HEK293 (cell line): Measurements from ENCODE around the gene LIMK1.

Experiments used
- MZF1 ChIP-seq: fragments of 450-650 bp; formaldehyde crosslinking; IDR thresholded peaks from 2 replicates; pipeline ENCODE4 v1.5.1; 2017; ENCODE audit warnings: missing biosample characterization, missing genetic modification characterization, borderline replicate concordance
- YY1 ChIP-seq: fragments of 450-650 bp; formaldehyde crosslinking; IDR thresholded peaks from 2 replicates; pipeline ENCODE4 v1.5.1; 2018; ENCODE audit warnings: missing biosample characterization, missing genetic modification characterization
- ZBTB1 ChIP-seq: fragments of 450-650 bp; formaldehyde crosslinking; IDR thresholded peaks from 2 replicates; pipeline ENCODE4 v1.5.1; 2016; ENCODE audit warnings: missing biosample characterization, missing genetic modification characterization
- ZBTB26 ChIP-seq: fragments of 450-650 bp; formaldehyde crosslinking; optimal IDR thresholded peaks from 2 replicates; pipeline ENCODE3; 2016; ENCODE audit warnings: missing biosample characterization, mild to moderate bottlenecking, missing genetic modification characterization
- ZNF169 ChIP-seq: fragments of 450-650 bp; formaldehyde crosslinking; IDR thresholded peaks from 2 replicates; pipeline ENCODE4 v1.5.1; 2016; ENCODE audit warnings: missing biosample characterization, missing genetic modification characterization
- ZNF274 ChIP-seq, 2 experiments: fragments of 200-500 bp in 1 of 2; fragments of 450-650 bp in 1 of 2; sonication (Bioruptor generic) in 1 of 2; formaldehyde crosslinking in 1 of 2; IDR thresholded peaks; 2 replicates each; pipeline versions ENCODE4 v1.5.1 to v1.6.1; 2014 to 2016; ENCODE audit warnings: borderline replicate concordance in 1 of 2, inconsistent platforms in 1 of 2, low read length in 1 of 2, missing biosample characterization in 1 of 2, missing genetic modification characterization in 1 of 2
- ZNF473 ChIP-seq: fragments of 450-650 bp; formaldehyde crosslinking; IDR thresholded peaks from 2 replicates; pipeline ENCODE4 v1.5.1; 2017; ENCODE audit warnings: missing biosample characterization, missing genetic modification characterization
- ZNF48 ChIP-seq: fragments of 450-650 bp; formaldehyde crosslinking; IDR thresholded peaks from 2 replicates; pipeline ENCODE4 v1.5.1; 2016; ENCODE audit warnings: missing biosample characterization, missing genetic modification characterization
- ZNF639 ChIP-seq: fragments of 450-650 bp; formaldehyde crosslinking; IDR thresholded peaks from 2 replicates; pipeline ENCODE4 v1.5.1; 2016; ENCODE audit warnings: missing biosample characterization, missing genetic modification characterization
- ZNF654 ChIP-seq: fragments of 450-650 bp; formaldehyde crosslinking; IDR thresholded peaks from 2 replicates; pipeline ENCODE4 v1.5.1; 2016; ENCODE audit warnings: low read depth, missing biosample characterization, missing genetic modification characterization
- ZNF677 ChIP-seq: fragments of 450-650 bp; IDR thresholded peaks from 2 replicates; pipeline ENCODE4 v1.5.0; 2018; ENCODE audit warnings: missing biosample characterization, mild to moderate bottlenecking, missing genetic modification characterization, moderate library complexity
- TF ChIP-seq, protein P1 (sequence below): fragments of 450-650 bp; formaldehyde crosslinking; IDR thresholded peaks from 2 replicates; pipeline ENCODE4 v1.5.1; 2016; ENCODE audit warnings: missing biosample characterization, missing genetic modification characterization
- TF ChIP-seq, protein P2 (sequence below): fragments of 450-650 bp; formaldehyde crosslinking; IDR thresholded peaks from 2 replicates; pipeline ENCODE4 v1.5.1; 2016; ENCODE audit warnings: missing biosample characterization, missing genetic modification characterization

GRCh38 chr7:74149071-74149470, 65.5 kb downstream of the LIMK1 start:
- no peak for TF ChIP-seq ZNF639
- TF ChIP-seq ZNF169 (tag by site-specific recombination), result no peak
- TF ChIP-seq, protein P1, sequence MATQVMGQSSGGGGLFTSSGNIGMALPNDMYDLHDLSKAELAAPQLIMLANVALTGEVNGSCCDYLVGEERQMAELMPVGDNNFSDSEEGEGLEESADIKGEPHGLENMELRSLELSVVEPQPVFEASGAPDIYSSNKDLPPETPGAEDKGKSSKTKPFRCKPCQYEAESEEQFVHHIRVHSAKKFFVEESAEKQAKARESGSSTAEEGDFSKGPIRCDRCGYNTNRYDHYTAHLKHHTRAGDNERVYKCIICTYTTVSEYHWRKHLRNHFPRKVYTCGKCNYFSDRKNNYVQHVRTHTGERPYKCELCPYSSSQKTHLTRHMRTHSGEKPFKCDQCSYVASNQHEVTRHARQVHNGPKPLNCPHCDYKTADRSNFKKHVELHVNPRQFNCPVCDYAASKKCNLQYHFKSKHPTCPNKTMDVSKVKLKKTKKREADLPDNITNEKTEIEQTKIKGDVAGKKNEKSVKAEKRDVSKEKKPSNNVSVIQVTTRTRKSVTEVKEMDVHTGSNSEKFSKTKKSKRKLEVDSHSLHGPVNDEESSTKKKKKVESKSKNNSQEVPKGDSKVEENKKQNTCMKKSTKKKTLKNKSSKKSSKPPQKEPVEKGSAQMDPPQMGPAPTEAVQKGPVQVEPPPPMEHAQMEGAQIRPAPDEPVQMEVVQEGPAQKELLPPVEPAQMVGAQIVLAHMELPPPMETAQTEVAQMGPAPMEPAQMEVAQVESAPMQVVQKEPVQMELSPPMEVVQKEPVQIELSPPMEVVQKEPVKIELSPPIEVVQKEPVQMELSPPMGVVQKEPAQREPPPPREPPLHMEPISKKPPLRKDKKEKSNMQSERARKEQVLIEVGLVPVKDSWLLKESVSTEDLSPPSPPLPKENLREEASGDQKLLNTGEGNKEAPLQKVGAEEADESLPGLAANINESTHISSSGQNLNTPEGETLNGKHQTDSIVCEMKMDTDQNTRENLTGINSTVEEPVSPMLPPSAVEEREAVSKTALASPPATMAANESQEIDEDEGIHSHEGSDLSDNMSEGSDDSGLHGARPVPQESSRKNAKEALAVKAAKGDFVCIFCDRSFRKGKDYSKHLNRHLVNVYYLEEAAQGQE (tag by site-specific recombination), result no peak
- TF ChIP-seq, protein P2, sequence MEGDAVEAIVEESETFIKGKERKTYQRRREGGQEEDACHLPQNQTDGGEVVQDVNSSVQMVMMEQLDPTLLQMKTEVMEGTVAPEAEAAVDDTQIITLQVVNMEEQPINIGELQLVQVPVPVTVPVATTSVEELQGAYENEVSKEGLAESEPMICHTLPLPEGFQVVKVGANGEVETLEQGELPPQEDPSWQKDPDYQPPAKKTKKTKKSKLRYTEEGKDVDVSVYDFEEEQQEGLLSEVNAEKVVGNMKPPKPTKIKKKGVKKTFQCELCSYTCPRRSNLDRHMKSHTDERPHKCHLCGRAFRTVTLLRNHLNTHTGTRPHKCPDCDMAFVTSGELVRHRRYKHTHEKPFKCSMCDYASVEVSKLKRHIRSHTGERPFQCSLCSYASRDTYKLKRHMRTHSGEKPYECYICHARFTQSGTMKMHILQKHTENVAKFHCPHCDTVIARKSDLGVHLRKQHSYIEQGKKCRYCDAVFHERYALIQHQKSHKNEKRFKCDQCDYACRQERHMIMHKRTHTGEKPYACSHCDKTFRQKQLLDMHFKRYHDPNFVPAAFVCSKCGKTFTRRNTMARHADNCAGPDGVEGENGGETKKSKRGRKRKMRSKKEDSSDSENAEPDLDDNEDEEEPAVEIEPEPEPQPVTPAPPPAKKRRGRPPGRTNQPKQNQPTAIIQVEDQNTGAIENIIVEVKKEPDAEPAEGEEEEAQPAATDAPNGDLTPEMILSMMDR, result no peak
- no peak for TF ChIP-seq MZF1 (tag by site-specific recombination)
- TF ChIP-seq ZBTB26 (tag by site-specific recombination), result no peak
- TF ChIP-seq ZNF473 (tag by site-specific recombination), result no peak
- no peak for TF ChIP-seq ZNF654 (tag by site-specific recombination)
- TF ChIP-seq ZNF677 (tag by site-specific recombination), result no peak
- no peak for TF ChIP-seq ZNF274 (IDR thresholded peaks at IDR 0.05; ENCODE audit: low read length)
- no peak for TF ChIP-seq ZNF274 (tag by site-specific recombination; IDR thresholded peaks at IDR 0.05; ENCODE audit: borderline replicate concordance)
- TF ChIP-seq ZBTB1 (tag by site-specific recombination), result no peak
- TF ChIP-seq YY1, result no peak
- TF ChIP-seq ZNF48 (tag by site-specific recombination), result no peak
